H1 (cell line): Measurements from ENCODE around the gene MICALL1. TPM values are rescaled to one million over a fixed set of nuclear protein-coding genes. Genes with fewer than 3 reads are reported as not detected.

Experiments
- CTCF ChIA-PET: fragments of 300-600 bp; sonication (Branson Sonifier 250); formaldehyde crosslinking; loops from one replicate; lab custom pipeline; 2021; ENCODE audit not compliant: partially characterized antibody; lab: Charles Lee
- POLR2A ChIA-PET: fragments of 300-600 bp; sonication (Branson Sonifier 250); formaldehyde crosslinking; loops from one replicate; lab custom pipeline; 2021; ENCODE audit warnings: inconsistent platforms; ENCODE audit not compliant: partially characterized antibody; lab: Charles Lee
- DNase-seq, 2 experiments: peaks; one replicate each; pipeline versions ENCODE4 v3.0.0 to v3.0.0-alpha.2; 2010 to 2022; ENCODE audit warnings: low spot score in 2 of 2, low read depth in 1 of 2, mixed read lengths in 1 of 2
- FAIRE-seq: peaks from 2 replicates; lab custom pipeline; 2011; peaks lifted over from hg19 to GRCh38; lab: Jason Lieb, UNC
- H2AFZ ChIP-seq: 2 replicates; pipeline ENCODE4 v1.8.1; 2012; ENCODE audit warnings: low read length, inconsistent platforms
- H2AK5ac ChIP-seq: 2 replicates; pipeline ENCODE4 v1.6.1; 2013; ENCODE audit warnings: low read depth, low read length
- H2BK120ac ChIP-seq: replicated peaks from 2 replicates; pipeline ENCODE3; 2013; ENCODE audit warnings: low read depth, low read length, inconsistent platforms
- H2BK12ac ChIP-seq: 2 replicates; pipeline ENCODE4 v1.6.1; 2013; ENCODE audit warnings: low read depth, low read length
- H2BK15ac ChIP-seq: 2 replicates; pipeline ENCODE4 v1.6.1; 2013; ENCODE audit warnings: low read length
- H2BK20ac ChIP-seq: 2 replicates; pipeline ENCODE4 v1.6.1; 2013; ENCODE audit warnings: low read length
- H2BK5ac ChIP-seq: 2 replicates; pipeline ENCODE4 v1.6.1; 2013; ENCODE audit warnings: low read depth, low read length
- H3K14ac ChIP-seq: 2 replicates; pipeline ENCODE4 v1.6.1; 2013; ENCODE audit warnings: inconsistent platforms; ENCODE audit not compliant: insufficient read length
- H3K18ac ChIP-seq: 2 replicates; pipeline ENCODE4 v1.6.1; 2013; ENCODE audit warnings: low read length; ENCODE audit errors: extremely low read depth
- H3K23ac ChIP-seq: 2 replicates; pipeline ENCODE4 v1.6.1; 2013; ENCODE audit warnings: inconsistent platforms; ENCODE audit not compliant: insufficient read length
- H3K23me2 ChIP-seq: 2 replicates; pipeline ENCODE4 v1.6.1; 2013; ENCODE audit warnings: low read depth, low read length
- H3K27ac ChIP-seq: 2 replicates; pipeline ENCODE4 v1.6.1; 2011; ENCODE audit warnings: low read depth, low read length, inconsistent platforms
- H3K27me3 ChIP-seq, 4 experiments: replicated peaks in 1 of 4; 1 replicate in 1 of 4; 2 replicates in 3 of 4; pipeline versions ENCODE4 v1.6.1 to v1.8.1; 2011 to 2013; ENCODE audit warnings: low read length in 3 of 4, mild to moderate bottlenecking in 3 of 4, inconsistent platforms in 2 of 4, mixed read lengths in 2 of 4, moderate library complexity in 1 of 4; ENCODE audit not compliant: control insufficient read depth in 3 of 4, insufficient read depth in 3 of 4; ENCODE audit errors: extremely low read depth in 1 of 4
- H3K36me3 ChIP-seq, 4 experiments: 2 replicates each; pipeline versions ENCODE4 v1.6.1 to v1.8.1; 2011 to 2013; ENCODE audit warnings: mild to moderate bottlenecking in 4 of 4, low read length in 3 of 4, moderate library complexity in 2 of 4, control low read depth in 1 of 4, inconsistent platforms in 1 of 4; ENCODE audit not compliant: insufficient read depth in 4 of 4, control insufficient read depth in 2 of 4
- H3K4ac ChIP-seq: replicated peaks from 2 replicates; pipeline ENCODE3; 2013; ENCODE audit warnings: low read length, low read depth, mixed read lengths, inconsistent platforms; ENCODE audit not compliant: insufficient read length
- H3K4me1 ChIP-seq, 4 experiments: replicated peaks in 1 of 4; 1 replicate in 1 of 4; 2 replicates in 3 of 4; pipeline versions ENCODE4 v1.6.1 to v1.8.1; 2011 to 2013; ENCODE audit warnings: low read length in 3 of 4, inconsistent platforms in 2 of 4, mixed read lengths in 1 of 4; ENCODE audit not compliant: insufficient read depth in 4 of 4, control insufficient read depth in 3 of 4
- H3K4me2 ChIP-seq, 2 experiments: 2 replicates each; pipeline versions ENCODE4 v1.6.1 to v1.8.1; 2011 to 2013; ENCODE audit warnings: low read depth in 2 of 2, low read length in 2 of 2, control low read depth in 1 of 2, inconsistent platforms in 1 of 2, mild to moderate bottlenecking in 1 of 2; ENCODE audit not compliant: insufficient read depth in 1 of 2
- H3K4me3 ChIP-seq, 4 experiments: fragments of 200-600, 300-600 bp in 1 of 4; sonication (generic), shearing (Covaris generic), sonication (Bioruptor Twin) in 1 of 4; 2 replicates each; pipeline versions ENCODE4 v1.5.1 to v1.8.1; 2011 to 2016; ENCODE audit warnings: low read length in 4 of 4, low read depth in 3 of 4, control low read depth in 2 of 4, inconsistent platforms in 2 of 4, mild to moderate bottlenecking in 2 of 4, mixed read lengths in 1 of 4, moderate library complexity in 1 of 4; ENCODE audit not compliant: insufficient read depth in 2 of 4; ENCODE audit errors: extremely low read depth in 1 of 4
- H3K56ac ChIP-seq: replicated peaks from 2 replicates; pipeline ENCODE3; 2013; ENCODE audit warnings: low read depth, mild to moderate bottlenecking, mixed read lengths, low read length, inconsistent platforms; ENCODE audit not compliant: insufficient read length
- H3K79me1 ChIP-seq: 2 replicates; pipeline ENCODE4 v1.6.1; 2013; ENCODE audit warnings: low read depth, low read length, control low read depth
- H3K79me2 ChIP-seq, 2 experiments: 2 replicates each; pipeline versions ENCODE4 v1.6.1 to v1.8.1; 2012 to 2013; ENCODE audit warnings: low read length in 2 of 2, mild to moderate bottlenecking in 2 of 2, inconsistent platforms in 1 of 2; ENCODE audit not compliant: insufficient read depth in 2 of 2, control insufficient read depth in 1 of 2
- H3K9ac ChIP-seq, 4 experiments: replicated peaks in 1 of 4; 1 replicate in 1 of 4; 2 replicates in 3 of 4; pipeline versions ENCODE4 v1.6.1 to v1.8.1; 2011 to 2013; ENCODE audit warnings: low read depth in 3 of 4, low read length in 3 of 4, control low read depth in 2 of 4, mild to moderate bottlenecking in 2 of 4, moderate library complexity in 2 of 4, inconsistent platforms in 1 of 4; ENCODE audit errors: extremely low read depth in 1 of 4
- H3K9me3 ChIP-seq, 2 experiments: 2 replicates each; pipeline versions ENCODE4 v1.6.1 to v1.8.1; 2012 to 2013; ENCODE audit warnings: mild to moderate bottlenecking in 2 of 2, moderate library complexity in 2 of 2, control low read depth in 1 of 2, inconsistent platforms in 1 of 2, low read depth in 1 of 2, low read length in 1 of 2, mixed read lengths in 1 of 2; ENCODE audit not compliant: insufficient read depth in 2 of 2
- H4K20me1 ChIP-seq, 2 experiments: replicated peaks in 1 of 2; 2 replicates each; pipeline versions ENCODE3 to v1.8.1; 2011 to 2013; ENCODE audit warnings: inconsistent platforms in 2 of 2, low read length in 2 of 2, mild to moderate bottlenecking in 1 of 2; ENCODE audit not compliant: insufficient read depth in 2 of 2, control insufficient read depth in 1 of 2
- H4K5ac ChIP-seq: 2 replicates; pipeline ENCODE4 v1.6.1; 2013; ENCODE audit warnings: low read length, low read depth, mixed read lengths, inconsistent platforms; ENCODE audit not compliant: insufficient read length
- H4K8ac ChIP-seq: 2 replicates; pipeline ENCODE4 v1.8.0; 2013; ENCODE audit warnings: mild to moderate bottlenecking, moderate library complexity, low read length, inconsistent platforms; ENCODE audit not compliant: insufficient read depth; ENCODE audit errors: extremely low read depth
- H4K91ac ChIP-seq: replicated peaks from 2 replicates; pipeline ENCODE3; 2013; ENCODE audit warnings: low read length, mixed read lengths, inconsistent platforms; ENCODE audit not compliant: insufficient read length
- CBX8 ChIP-seq: fragments of 300-800, 300-1000 bp; sonication (generic); IDR thresholded peaks from 2 replicates; pipeline ENCODE4 v1.7.1; 2016; ENCODE audit warnings: low read depth, low read length, borderline replicate concordance
- EGR1 ChIP-seq: IDR thresholded peaks from 2 replicates; pipeline ENCODE4 v1.6.1; 2011; ENCODE audit warnings: low read depth, low read length, borderline replicate concordance
- GTF2F1 ChIP-seq: IDR thresholded peaks from 2 replicates; pipeline ENCODE4 v1.6.1; 2012; ENCODE audit warnings: low read depth, low read length, improper control_type of control experiment, borderline replicate concordance
- JUN ChIP-seq: IDR thresholded peaks from 2 replicates; pipeline ENCODE4 v1.6.1; 2011; ENCODE audit warnings: low read depth, mild to moderate bottlenecking, improper control_type of control experiment, low read length
- KDM4A ChIP-seq: IDR thresholded peaks from one replicate; pipeline ENCODE4 v1.7.1; 2012; ENCODE audit warnings: low read depth, mild to moderate bottlenecking, moderate library complexity, low read length, inconsistent platforms; ENCODE audit not compliant: severe bottlenecking
- KDM5A ChIP-seq: fragments of 200-600 bp; IDR thresholded peaks from 2 replicates; pipeline ENCODE4 v1.7.1; 2012; ENCODE audit warnings: mild to moderate bottlenecking, low read length, inconsistent platforms, mixed read lengths
- MAFK ChIP-seq: IDR thresholded peaks from 2 replicates; pipeline ENCODE4 v1.6.1; 2012; ENCODE audit warnings: low read depth, mild to moderate bottlenecking, improper control_type of control experiment, low read length
- NRF1 ChIP-seq: IDR thresholded peaks from 2 replicates; pipeline ENCODE4 v1.6.1; 2011; ENCODE audit warnings: mild to moderate bottlenecking, low read depth, low read length, improper control_type of control experiment
- POLR2A ChIP-seq, 2 experiments: IDR thresholded peaks; 1 replicate in 1 of 2; 2 replicates in 1 of 2; pipeline ENCODE4 v1.6.1; 2011; ENCODE audit warnings: low read depth in 2 of 2, low read length in 2 of 2, mild to moderate bottlenecking in 2 of 2; ENCODE audit errors: control extremely low read depth in 1 of 2
- SP2 ChIP-seq: IDR thresholded peaks from 2 replicates; pipeline ENCODE4 v1.6.1; 2012; ENCODE audit warnings: mild to moderate bottlenecking, low read length, inconsistent platforms
- TCF12 ChIP-seq: IDR thresholded peaks from 2 replicates; pipeline ENCODE4 v1.6.1; 2011; ENCODE audit warnings: low read depth, mild to moderate bottlenecking, low read length
- USF2 ChIP-seq: IDR thresholded peaks from 2 replicates; pipeline ENCODE4 v1.6.1; 2011; ENCODE audit warnings: low read length, improper control_type of control experiment
- YY1 ChIP-seq: IDR thresholded peaks from 2 replicates; pipeline ENCODE4 v1.6.1; 2011; ENCODE audit warnings: low read depth, mild to moderate bottlenecking, low read length
- WGBS, 2 experiments: shearing (Covaris generic) in 1 of 2; methylation state at CpG; one replicate each; pipeline versions ENCODE4 v1.1.6 to v1.1.7; 2013 to 2015; ENCODE audit warnings: low lambda C conversion rate in 2 of 2, mixed read lengths in 2 of 2, inconsistent platforms in 1 of 2, low coverage in 1 of 2, missing lambda C conversion rate in 1 of 2; ENCODE audit not compliant: insufficient replicate concordance in 2 of 2, insufficient coverage in 1 of 2, insufficient read length in 1 of 2; ENCODE audit errors: extremely low coverage in 1 of 2, missing lambda C conversion rate in 1 of 2; 5-methylcytosine and 5-hydroxymethylcytosine counted together
- polyA plus RNA-seq, 7 experiments: library from polyadenylated mRNA; depleted of rRNA in 3 of 7; stranded (reverse) in 5 of 7; unstranded in 2 of 7; fragments of >200 nt in 5 of 7; fragments of 200-250 nt in 2 of 7; gene quantifications; 1 replicate in 5 of 7; 2 replicates in 1 of 7; 4 replicates in 1 of 7; pipeline versions ENCODE4 v1.2.1 to v1.2.3, GENCODE V29; 2011 to 2013; ENCODE audit warnings: missing spikeins in 2 of 7, mixed read lengths in 2 of 7
- total RNA-seq: library from RNA; stranded (reverse); fragmentation: NEBNext Ultra II Directional; extraction: Animal tissue kit (Norgen Biotek cat#: 25700); gene quantifications from 2 replicates; pipeline ENCODE4 v1.2.1, GENCODE V29; 2021

The MICALL1 gene
- total and polyA plus RNA-seq, 2 of the 8 experiments (the other 6 are each of a cell fraction or from before 2014, with no cell fraction given), result 17.7 to 32.1 TPM

- H2AK5ac ChIP-seq, result no peak overlapping the region
- peaks cover 2% of the 10 kb centered on the region for H3K79me1 ChIP-seq
- no peak overlapping the region for H2BK20ac ChIP-seq
- ChIA-PET POLR2A (interaction anchor here (1.0 to 8.8 kb wide), 8 partner anchors 7 to 66 kb away, joined by 3 to 86 read pairs (median 10); partner anchors contain the start of gene EIF3L), CTCF (interaction anchor here (0.6 to 5.1 kb wide), 8 partner anchors 7 to 317 kb away, joined by 3 to 80 read pairs (median 6); partner anchors contain the start of gene GALR3)
- no peak overlapping the region for H4K8ac ChIP-seq
- H4K20me1 ChIP-seq, result peaks cover 4 to 8% of the 10 kb centered on the region in 2 experiments
- H3K23me2 ChIP-seq, result no peaks in the 10 kb centered on the region
- no peaks in the 10 kb centered on the region for H3K4me1 ChIP-seq
- peaks cover 0 to 10% of the 10 kb centered on the region in 2 experiments; a peak in 1 of 4 replicates for H3K79me2 ChIP-seq
- no peak overlapping the region for H2BK120ac ChIP-seq
- H3K4me3 ChIP-seq, result no peak overlapping the region
- H2BK12ac ChIP-seq, result no peak overlapping the region
- no peak overlapping the region for H2AFZ ChIP-seq
- no peak overlapping the region for H3K4ac ChIP-seq
- 93% methylated on average over 7 of the region's 7 CpGs; no CpG with 5 or more reads in 1 of the 2 experiments for WGBS, 2 experiments
- no peak overlapping the region for H2BK15ac ChIP-seq
- H3K9ac ChIP-seq, result no peak overlapping the region
- peaks cover 43 to 92% (median 76%) of the 10 kb centered on the region in 4 experiments for H3K36me3 ChIP-seq
- H3K9me3 ChIP-seq, result no peaks in the 10 kb centered on the region
- H2BK5ac ChIP-seq, result no peak overlapping the region
- FAIRE-seq, result no peak
- no peak overlapping the region for H3K27ac ChIP-seq
- no peaks in the 10 kb centered on the region for H3K27me3 ChIP-seq
- H3K23ac ChIP-seq, result no peak overlapping the region
- no peak overlapping the region for H3K18ac ChIP-seq
- no peak overlapping the region for H3K56ac ChIP-seq
- DNase-seq, result no peak
- H3K14ac ChIP-seq, result no peak overlapping the region
- no peak overlapping the region for H3K4me2 ChIP-seq
- H4K5ac ChIP-seq, result no peak overlapping the region
- H4K91ac ChIP-seq, result no peak overlapping the region
- TF ChIP-seq MAFK (no peak), YY1 (no peak), NRF1 (no peak), TCF12 (no peak), KDM5A (no peak), EGR1 (no peak), GTF2F1 (no peak), JUN (no peak), KDM4A (no peak), USF2 (no peak), CBX8 (no peak), SP2 (no peak), POLR2A (IDR thresholded peaks at IDR 0.05; ENCODE audit: control extremely low read depth in 1 of 2, low read depth in 2 of 2, low read length in 2 of 2) (no peak)
Measured at GRCh38 chr22:37860796-37861421, 45.2 kb upstream of the MICALL1 start.
